HG03064 (cell line): Measurements from ENCODE around the gene SERINC5.
"Not testable (repeated sequence)": the region's sequence is repeated elsewhere in the genome, so short reads cannot be mapped to it uniquely, and the experiment has no call there.

Experiments used
- ATAC-seq: cut with Tn5 transposase; IDR thresholded peaks from one replicate; pipeline ENCODE4 v1.9.1; 2021; ENCODE audit warnings: low read depth; ENCODE audit not compliant: unreplicated experiment

Gene SERINC5

GRCh38 chr5:80143491-80143890 is 112.4 kb downstream of the SERINC5 start:
- no peak for ATAC-seq

GRCh38 chr5:80142996-80143395 is 112.9 kb downstream of the SERINC5 start:
- ATAC-seq, result no peak

DNA sequence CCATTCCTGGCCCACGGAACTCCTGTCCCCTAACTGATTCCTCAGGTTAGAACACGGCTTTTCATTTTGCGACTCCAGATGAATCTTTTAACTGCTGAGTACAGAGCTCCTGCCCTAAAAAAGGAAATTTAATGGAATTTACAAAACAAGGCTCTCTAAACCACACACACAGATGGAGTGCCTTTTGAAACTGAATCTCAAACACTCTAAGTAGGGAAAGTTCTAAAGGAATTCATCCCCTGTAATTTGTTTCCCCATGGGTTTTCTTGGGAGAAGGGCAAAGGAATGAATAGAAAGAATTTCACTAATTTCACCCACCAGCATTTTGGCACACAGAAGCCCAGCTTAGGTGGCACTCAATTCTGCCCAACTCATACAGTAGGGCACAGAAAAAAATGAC is 114.2 kb downstream of the SERINC5 start:
- no peak for ATAC-seq

- ATAC-seq, result no peak
Measured at GRCh38 chr5:80141147-80141671, 114.6 kb downstream of the SERINC5 start.

DNA sequence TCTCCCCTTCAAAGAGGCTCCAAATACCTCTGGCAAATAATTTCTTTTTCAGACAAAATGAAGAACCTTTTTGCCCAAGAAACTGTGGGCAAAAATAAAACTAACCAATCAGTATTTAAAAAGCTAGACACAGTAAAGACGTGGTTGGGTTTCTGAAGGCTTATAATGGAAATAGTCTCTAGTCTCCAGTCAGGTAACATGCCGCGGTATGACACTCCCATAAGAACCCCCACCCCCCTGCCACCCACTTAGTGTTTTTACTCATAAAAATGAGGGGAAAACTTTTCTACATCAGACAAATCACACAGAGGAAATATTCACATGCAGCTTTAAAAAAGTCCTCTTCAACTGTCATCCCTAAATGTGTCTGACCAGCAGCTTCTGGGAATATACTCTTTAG is 115.4 kb downstream of the SERINC5 start:
- no peak for ATAC-seq

DNA sequence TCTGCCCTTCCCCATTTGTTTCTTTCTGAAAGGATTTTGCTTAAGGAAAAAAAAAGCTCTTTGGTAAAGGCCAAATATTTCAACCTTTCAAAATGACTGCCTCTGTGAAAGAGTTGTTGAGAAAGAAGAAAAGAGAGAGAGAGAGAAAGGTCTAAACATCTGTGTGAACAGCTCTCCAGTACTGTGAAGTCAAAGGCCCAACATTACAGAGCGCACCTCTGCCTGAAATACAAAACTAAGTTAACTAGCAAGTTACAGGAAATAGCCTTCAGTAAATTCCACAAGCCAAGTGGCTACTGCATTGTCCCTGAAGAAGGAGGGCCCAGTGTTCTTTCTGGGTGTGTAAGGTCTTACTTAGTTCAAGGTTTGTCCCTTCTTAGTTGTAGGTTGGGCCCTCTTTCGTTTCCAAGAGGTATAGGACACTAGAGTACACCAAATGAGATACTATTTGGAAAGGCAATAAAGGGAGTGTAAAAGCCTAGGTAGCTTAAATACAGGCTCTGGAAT is 116.3 kb downstream of the SERINC5 start:
- ATAC-seq, result no peak

DNA sequence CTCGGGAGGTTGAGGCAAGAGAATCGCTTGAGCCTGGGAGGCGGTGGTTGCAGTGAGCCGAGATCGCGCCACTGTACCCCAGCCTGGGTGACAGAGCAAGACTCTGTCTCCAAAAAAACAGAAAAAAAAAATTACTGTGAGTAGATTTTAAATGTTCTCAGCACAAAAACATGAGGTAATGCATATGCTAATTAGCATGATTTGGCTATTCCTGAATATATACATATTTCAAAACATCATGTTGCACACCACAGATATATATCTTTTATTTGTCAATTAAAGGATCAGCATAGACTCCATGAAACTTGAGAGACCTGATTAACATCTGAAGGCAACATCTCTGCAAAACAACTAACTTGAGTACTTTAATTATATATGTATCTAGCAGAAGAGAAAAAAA is 117.4 kb downstream of the SERINC5 start:
- ATAC-seq, result no peak

DNA sequence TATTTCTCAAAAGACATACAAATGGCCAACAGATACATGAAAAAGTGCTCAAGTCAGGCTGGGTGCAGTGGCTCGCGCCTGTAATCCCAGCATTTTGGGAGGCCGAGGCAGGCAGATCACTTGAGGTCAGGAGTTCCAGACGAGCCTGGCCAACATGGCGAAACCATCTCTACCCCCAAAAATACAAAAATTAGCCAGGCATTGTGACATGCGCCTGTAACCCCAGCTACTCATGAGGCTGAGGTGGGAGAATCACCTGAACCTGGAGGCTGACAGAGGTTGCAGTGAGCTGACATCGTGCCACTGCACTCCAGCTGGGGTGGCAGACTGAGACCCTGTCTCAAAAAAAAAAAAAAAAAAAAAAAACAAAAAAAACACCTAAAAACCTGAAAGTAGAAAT is 119.0 kb downstream of the SERINC5 start:
- not testable (repeated sequence) for ATAC-seq

DNA sequence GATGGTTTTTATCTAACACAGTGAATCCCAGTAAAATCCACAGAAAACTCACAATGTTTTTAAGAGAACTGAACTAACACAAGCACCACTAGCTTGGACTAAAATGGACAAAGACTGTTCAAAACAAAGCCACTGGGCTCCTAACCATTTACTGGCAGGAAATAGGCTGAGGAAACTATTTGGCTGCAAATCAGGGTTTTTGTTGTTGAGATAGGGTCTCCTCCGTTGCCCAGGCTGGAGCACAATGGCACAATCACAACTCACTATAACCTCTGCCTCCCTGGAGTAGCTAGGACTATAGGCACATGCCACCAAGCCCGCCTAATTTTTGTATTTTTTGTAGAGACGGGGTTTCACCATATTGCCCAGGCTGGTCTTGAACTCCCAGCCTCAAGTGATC is 121.0 kb downstream of the SERINC5 start:
- no peak for ATAC-seq

GRCh38 chr5:80129146-80129545 is 126.7 kb downstream of the SERINC5 start:
- ATAC-seq, result no peak

DNA sequence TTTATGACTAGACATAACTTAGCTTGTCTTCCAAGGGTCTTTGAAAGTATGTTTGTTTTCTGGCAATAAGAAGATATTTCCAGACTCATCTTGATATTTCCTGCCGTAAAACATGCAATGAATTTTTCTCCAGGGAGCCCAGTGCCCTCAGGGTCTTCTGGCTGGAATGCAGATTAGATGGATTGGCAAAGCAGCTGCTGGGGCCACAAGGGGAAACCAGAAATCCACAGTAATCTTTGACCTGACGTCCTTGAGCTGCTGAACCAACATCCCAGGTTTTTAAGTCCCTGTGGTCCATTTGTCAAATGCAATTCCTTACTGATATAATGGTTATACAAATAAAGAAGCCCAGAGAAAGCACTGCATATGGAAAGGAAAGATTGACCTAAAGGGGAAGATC is 127.7 kb downstream of the SERINC5 start:
- no peak for ATAC-seq

- no peak for ATAC-seq
Measured at GRCh38 chr5:80127116-80127552, 128.7 kb downstream of the SERINC5 start.

DNA sequence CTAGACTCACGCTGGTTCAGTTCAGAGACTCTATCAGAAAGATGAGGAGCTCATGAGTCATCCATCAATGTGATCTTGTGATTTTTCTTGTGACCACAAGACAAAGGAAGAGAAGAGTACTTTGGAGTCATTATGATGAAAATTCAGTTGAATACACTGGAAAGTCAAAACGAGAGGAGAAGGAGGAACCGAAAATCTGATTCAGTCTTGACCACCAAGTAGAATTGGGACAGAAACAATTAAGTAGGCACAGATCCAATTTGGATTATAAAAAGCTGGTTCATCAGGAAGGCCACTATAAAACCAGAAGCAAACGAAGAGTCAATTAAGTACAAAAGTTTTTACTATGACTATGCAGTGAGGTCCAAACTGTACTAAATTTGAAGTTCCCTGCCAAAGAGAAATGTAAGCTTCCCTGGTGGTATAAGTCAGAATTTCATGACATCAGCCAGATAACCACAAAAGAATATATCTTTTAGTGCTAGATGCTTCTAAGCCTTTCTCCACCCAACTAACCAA is 129.8 kb downstream of the SERINC5 start:
- peak; percentile 51 for ATAC-seq

GRCh38 chr5:80125022-80125961 is 130.6 kb downstream of the SERINC5 start:
- ATAC-seq, result peak; percentile 80

GRCh38 chr5:80124121-80124918 is 131.5 kb downstream of the SERINC5 start:
- ATAC-seq, result no peak

- no peak for ATAC-seq
Measured at GRCh38 chr5:80122579-80122978, 133.3 kb downstream of the SERINC5 start.

DNA sequence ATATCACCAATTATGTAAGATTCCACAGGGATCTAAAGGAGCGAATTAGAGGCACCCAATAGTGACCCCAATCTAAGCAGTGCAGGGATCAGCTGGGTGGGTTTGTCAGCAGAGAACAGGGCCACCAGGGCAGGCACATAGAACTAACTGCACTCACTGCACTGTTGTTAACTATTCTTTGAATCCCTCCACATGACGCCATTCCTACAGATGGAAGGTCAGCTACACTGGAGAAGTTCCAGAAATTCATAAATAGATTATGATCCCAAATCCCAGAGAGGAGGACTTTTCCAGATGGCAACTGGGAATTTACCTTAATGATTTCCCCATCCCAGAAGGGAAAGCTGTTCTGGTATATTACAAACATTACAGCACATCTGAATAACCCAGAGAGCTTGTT is 136.5 kb downstream of the SERINC5 start:
- ATAC-seq, result no peak

DNA sequence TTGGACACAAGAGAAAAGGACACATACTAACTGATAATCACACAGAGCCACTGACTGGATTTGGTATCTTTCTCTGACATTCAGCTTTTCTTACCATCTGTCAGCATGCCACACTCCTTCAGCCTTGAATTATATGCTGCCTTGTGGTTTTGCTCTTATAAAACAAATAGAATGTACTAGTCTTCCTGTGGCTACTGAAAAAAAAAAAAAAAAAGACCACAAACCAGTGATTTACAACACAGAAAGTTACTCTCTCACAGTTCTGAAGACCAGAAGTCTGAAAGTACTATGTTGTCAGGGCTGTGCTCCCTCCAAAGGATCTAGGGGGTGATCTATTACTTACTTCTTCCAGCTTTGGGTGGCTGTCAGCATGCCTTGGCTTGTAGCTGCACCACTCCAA is 138.4 kb downstream of the SERINC5 start:
- ATAC-seq, result no peak

DNA sequence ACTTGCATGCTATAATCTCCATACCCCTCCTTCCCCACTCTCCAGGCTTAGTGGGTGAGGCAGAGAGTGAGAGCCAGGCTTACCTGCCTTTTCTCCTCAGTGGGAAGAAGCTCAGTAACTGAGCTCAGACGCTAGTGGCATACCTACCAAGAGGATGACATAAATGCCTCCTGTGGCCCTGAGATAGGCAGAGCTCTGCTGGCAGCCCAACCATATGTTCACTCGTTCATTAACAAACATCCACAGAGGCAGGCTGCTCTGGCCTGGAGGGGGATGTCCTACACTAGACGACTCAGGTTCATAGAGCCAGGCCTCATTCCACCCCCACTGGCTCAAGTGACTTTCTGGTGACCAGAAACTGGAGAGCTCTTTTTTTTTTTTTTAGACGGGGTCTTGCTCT is 139.4 kb downstream of the SERINC5 start:
- no peak for ATAC-seq

DNA sequence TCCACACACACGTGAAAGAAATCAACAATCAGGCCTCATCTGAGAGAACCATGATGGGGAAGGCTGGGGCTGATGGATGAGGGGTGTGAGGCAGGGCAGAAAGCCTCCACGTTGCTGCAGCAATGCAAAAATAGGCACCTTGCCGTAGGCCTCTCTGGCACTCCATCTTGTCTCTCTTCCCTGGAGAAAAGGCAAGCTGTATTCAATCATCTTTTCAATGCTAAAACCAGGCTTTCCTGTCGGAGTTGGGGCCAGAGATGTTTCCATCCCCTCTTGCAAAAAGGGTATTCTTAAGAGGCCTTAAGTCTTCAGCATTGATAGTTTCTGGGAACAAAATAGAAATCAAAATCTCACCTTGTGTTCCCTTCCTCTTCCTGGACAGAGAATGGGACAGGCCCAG is 139.8 kb downstream of the SERINC5 start:
- ATAC-seq, result no peak

GRCh38 chr5:80114860-80115259 is 141.0 kb downstream of the SERINC5 start:
- ATAC-seq, result no peak
